ENCODE measurements around the gene CDHR1.

Gene CDHR1

GRCh38 chr10:84226616-84227015, 32.3 kb downstream of the CDHR1 start:
- in situ Hi-C loops (cut with MboI; ENCODE audit: low sequenced_read_pairs) = no loop called here

- in situ Hi-C loops (cut with MboI; ENCODE audit: low sequenced_read_pairs) = no loop called here
Observed at GRCh38 chr10:84227810-84228209, 33.5 kb downstream of the CDHR1 start.

GRCh38 chr10:84230359-84230758, 36.0 kb downstream of the CDHR1 start:
- in situ Hi-C loops (cut with MboI; ENCODE audit: low sequenced_read_pairs) = no loop called here

- in situ Hi-C loops (cut with MboI; ENCODE audit: low sequenced_read_pairs) = no loop called here
Observed at GRCh38 chr10:84232376-84232775, 38.0 kb downstream of the CDHR1 start.

GRCh38 chr10:84233940-84234339, 39.6 kb downstream of the CDHR1 start:
- in situ Hi-C loops (cut with MboI; ENCODE audit: low sequenced_read_pairs) = no loop called here

- in situ Hi-C loops (cut with MboI; ENCODE audit: low sequenced_read_pairs) = no loop called here
Observed at GRCh38 chr10:84234479-84234878, 40.1 kb downstream of the CDHR1 start.

- in situ Hi-C loops (cut with MboI; ENCODE audit: low sequenced_read_pairs) = no loop called here
Observed at GRCh38 chr10:84235096-84235495, 40.8 kb downstream of the CDHR1 start.

- in situ Hi-C loops (cut with MboI; ENCODE audit: low sequenced_read_pairs) = no loop called here
Observed at GRCh38 chr10:84236807-84237198, 42.5 kb downstream of the CDHR1 start.

- in situ Hi-C loops (cut with MboI; ENCODE audit: low sequenced_read_pairs) = no loop called here
Observed at GRCh38 chr10:84237199-84238051, 43.1 kb downstream of the CDHR1 start.

- in situ Hi-C loops (cut with MboI; ENCODE audit: low sequenced_read_pairs) = no loop called here
Observed at GRCh38 chr10:84238909-84239308, 44.6 kb downstream of the CDHR1 start.

GRCh38 chr10:84241185-84241790, 47.0 kb downstream of the CDHR1 start, which contains the start of gene LRIT1:
LRIT1 (minus strand) TSS chr10:84241546; CDS start chr10:84241439, 107 bp downstream.
- in situ Hi-C loops (cut with MboI; ENCODE audit: low sequenced_read_pairs) = no loop called here

- in situ Hi-C loops (cut with MboI; ENCODE audit: low sequenced_read_pairs) = no loop called here
Observed at GRCh38 chr10:84243759-84244158, 49.4 kb downstream of the CDHR1 start.

- in situ Hi-C loops (cut with MboI; ENCODE audit: low sequenced_read_pairs) = no loop called here
Observed at GRCh38 chr10:84244651-84245270, 50.4 kb downstream of the CDHR1 start, which contains the start of gene RGR. RGR (plus strand) TSS chr10:84245053; CDS start chr10:84245091, 38 bp downstream.

GRCh38 chr10:84247496-84247895, 53.2 kb downstream of the CDHR1 start:
- in situ Hi-C loops (cut with MboI; ENCODE audit: low sequenced_read_pairs) = no loop called here

GRCh38 chr10:84248794-84249193, 54.5 kb downstream of the CDHR1 start:
- in situ Hi-C loops (cut with MboI; ENCODE audit: low sequenced_read_pairs) = no loop called here

GRCh38 chr10:84254552-84255478, 60.5 kb downstream of the CDHR1 start:
- in situ Hi-C loops (cut with MboI; ENCODE audit: low sequenced_read_pairs) = no loop called here

GRCh38 chr10:84256510-84257342, 62.4 kb downstream of the CDHR1 start:
- in situ Hi-C loops (cut with MboI; ENCODE audit: low sequenced_read_pairs) = no loop called here

GRCh38 chr10:84257343-84258020, 63.1 kb downstream of the CDHR1 start:
- in situ Hi-C loops (cut with MboI; ENCODE audit: low sequenced_read_pairs) = no loop called here

GRCh38 chr10:84258034-84258695, 63.8 kb downstream of the CDHR1 start:
- in situ Hi-C loops (cut with MboI; ENCODE audit: low sequenced_read_pairs) = no loop called here
